DMS79 (cell line): ENCODE measurements around the gene ZNF573.
"Not testable (repeated sequence)": the region's sequence is repeated elsewhere in the genome, so short reads cannot be mapped to it uniquely, and the experiment has no call there.

Source experiments
- DNase-seq: peaks from one replicate; lab custom pipeline; 2025; lab: John Stamatoyannopoulos, UW

The ZNF573 gene

DNA sequence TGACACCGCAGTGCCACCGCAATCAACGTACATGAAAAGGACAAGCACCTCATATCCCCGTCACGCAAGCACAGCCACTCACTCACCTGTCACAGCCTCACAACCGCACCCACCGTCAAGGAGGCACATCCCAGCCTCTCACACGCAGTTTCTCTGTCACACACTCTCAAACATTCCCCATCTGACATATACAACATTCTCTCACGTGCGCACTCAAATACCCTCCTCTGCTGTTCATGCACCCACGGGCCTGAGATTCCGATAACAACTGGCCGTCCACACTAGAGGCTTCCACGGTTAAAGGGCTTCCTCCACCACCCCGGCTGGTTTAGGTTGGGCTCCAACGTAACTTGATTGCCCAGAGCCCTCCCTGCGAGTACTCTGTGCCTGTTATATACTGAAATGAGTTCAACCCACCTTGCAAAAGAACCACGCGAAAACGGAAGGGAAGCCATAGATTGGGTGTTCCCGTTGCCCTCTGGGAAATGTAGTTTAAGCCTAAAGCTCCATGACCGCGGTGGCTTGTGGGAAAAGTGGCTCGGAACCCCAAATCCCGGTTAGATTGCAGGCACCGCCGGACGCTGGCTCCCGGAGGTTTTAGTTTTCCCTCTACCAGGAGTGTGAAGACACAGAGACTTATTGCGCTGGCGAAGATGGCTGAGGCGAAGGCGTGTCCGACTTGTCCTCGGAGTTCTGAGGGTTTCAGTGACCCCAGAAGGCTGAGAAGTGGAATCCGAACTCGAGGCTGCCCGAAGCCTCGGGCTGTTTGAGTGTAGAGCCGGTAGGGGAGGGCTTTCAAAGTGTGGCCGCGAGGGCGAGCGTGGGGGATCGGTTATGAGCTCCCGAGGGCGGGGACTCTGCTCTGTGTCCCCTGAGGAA lies at the start of gene ZNF573:
Gene ZNF573, minus strand, starts transcription at position 460 of the 879 bp plus-strand sequence. CDS start 5,857 bp downstream, outside the sequence.
- DNase-seq, result peak; percentile 78

- peak; percentile 77 for DNase-seq
Observed at GRCh38 chr19:37817180-37817981, 38.0 kb upstream of the ZNF573 start.

DNA sequence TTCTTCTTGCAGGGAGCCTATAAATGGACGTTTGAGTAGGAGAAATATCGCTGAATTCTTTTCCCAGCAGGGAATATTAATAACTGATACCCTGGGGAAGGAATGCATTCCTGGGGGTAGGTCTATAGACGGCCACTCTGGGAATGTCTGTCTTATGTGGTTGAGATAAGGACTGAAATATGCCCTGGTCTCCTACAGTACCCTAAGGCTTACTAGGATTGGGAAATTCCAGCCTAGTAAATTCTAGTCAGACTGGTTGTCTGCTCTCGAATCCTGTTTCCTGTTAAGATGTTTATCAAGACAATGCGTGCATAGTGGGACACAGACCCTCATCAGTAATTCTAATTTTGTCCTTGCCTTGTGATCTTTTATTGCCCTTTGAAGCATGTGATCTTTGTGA lies 36.2 kb upstream of the ZNF573 start:
- not testable (repeated sequence) for DNase-seq

- no peak for DNase-seq
Observed at GRCh38 chr19:37813340-37813739, 34.0 kb upstream of the ZNF573 start.

DNA sequence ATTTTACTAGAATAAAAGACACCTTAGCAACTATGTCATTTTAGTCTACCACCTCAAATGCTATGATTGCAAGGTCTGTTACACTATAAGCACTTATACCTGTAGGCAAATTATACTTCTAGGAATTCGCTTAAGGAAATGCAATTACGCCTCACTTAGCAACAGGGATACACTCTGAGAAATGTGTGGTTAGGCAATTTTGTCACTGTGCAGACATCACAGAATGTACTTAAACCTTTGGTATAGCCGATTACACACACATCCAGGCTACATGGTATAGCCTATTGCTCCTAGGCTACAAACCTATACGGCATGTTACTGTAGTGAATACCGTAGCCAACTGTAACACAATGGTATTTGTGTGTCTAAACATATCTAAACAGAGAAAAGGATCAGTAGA lies 30.0 kb upstream of the ZNF573 start:
- DNase-seq, result no peak

- DNase-seq, result no peak
Observed at GRCh38 chr19:37803249-37803840, 24.0 kb upstream of the ZNF573 start.

DNA sequence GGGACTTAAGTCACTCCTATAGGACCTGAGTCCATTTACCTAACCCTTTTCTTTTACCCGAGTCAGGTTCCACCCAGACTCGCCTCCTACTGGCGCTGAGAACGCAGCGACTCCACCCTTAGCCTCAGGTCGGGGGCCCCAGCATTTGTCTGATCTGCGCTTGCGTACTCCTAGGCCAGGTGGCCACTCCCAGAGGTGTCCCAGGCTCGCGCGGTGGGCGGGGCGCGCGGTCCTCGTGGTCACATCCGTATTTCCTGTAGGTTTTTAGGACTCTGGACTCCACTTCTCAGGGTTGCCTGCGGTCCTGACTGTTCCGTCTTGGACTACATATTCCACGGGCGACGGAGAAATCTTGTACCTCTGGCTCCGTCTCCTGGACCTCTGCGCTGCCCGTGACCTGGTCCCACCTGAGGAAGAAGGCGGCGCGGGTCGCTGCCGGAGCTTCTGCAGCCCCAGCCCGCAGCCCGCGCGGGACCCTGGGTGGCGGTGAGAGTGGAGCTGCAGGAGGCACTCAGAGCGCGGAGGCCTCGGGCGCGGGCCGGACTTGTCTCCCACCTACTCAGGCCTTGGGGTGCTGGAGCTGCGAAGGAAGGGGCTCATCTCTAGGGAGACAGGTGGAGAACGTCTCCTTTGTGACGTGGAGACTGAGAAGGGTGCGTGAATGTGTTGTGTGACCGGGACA lies 11.0 kb upstream of the ZNF573 start:
- DNase-seq, result no peak

DNA sequence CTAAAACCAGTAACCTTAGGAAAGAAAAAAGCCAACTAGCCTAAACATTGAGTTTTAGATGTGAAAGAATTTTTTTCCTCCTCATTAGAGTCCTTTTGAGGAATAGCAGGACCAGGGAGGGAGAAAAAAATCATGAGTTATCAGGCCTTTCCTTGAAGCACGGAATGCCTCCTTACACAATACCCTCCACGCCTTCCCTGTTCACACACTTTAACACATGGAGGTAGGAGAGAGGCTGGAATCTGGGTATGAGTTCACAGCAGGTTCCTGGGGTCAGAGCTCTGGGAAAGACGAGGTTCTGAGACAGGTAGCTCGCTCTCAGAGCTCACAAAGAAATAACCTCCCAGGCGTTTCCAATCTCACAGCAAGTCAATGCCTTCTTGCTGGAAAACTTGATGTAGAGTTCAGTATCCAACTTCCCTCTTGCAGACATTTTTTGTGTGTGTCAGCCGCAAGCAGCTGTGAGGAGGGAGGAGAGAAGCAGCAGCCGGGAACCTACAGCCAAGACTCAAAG lies 716 bp downstream of the ZNF573 start:
- DNase-seq, result no peak

DNA sequence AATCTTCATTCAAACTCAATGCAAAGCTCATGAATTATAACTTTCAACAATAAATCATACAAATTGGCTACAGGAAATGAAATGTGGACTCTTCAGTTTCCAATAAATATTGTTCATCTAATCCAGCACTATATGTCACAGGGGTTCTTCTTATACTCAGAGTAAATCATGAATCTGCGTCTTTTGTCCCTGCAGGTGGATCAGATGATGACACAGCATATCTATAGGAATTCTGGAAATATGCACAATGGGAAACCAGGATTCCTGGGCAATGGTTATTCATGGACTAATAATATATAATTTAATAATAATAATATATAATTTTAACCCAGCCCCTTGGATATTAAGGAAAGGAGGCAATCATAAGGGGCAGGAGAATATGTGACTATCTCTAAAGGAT lies 8.4 kb downstream of the ZNF573 start:
- no peak for DNase-seq

DNA sequence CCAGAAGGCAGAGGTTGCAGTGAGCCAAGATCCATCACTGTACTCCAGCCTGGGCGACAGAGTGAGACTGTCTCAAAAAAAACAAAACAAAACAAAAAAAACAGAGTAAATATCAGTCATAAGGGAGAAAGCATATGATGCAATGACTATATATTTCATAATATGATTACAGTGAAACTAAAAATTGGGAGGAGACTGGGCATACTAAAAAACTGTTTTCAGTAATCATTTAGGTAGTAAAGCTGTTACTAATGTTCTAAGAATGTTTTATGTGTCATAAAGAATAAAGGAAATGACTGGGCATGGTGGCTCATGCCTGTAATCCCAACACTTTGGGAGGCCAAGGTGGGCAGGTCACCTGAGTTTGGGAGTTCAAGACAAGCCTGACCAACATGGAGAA lies 15.9 kb downstream of the ZNF573 start:
- no peak for DNase-seq

GRCh38 chr19:37757683-37758082 lies 21.7 kb downstream of the ZNF573 start:
- not testable (repeated sequence) for DNase-seq

- DNase-seq, result no peak
Observed at GRCh38 chr19:37738371-37738770, 41.0 kb downstream of the ZNF573 start.

DNA sequence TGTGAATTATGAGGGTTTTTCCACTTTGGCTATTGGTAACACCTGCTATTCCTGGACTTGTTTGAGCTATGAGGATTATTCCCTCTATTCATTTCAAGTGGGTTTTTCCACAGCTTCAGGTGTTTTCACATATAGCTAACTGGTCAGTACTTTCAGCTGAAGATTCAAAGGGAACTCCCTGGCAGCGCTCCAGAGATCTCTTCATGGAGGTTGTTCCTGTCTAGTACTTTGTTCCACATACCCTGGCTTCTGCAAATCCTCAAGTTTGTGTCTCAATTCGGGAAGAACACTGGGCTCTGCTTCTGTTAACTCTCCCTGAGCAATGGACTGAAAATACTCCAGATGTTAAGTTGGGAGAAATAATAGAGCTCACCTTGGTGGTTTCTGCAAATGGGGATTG lies 54.2 kb downstream of the ZNF573 start:
- no peak for DNase-seq

- DNase-seq, result no peak
Observed at GRCh38 chr19:37719927-37720265, 59.5 kb downstream of the ZNF573 start.

- peak; percentile 95 for DNase-seq
Observed at GRCh38 chr19:37719111-37719926, 60.1 kb downstream of the ZNF573 start, which contains the start of gene ZNF607. TSS of gene ZNF607 (minus strand) at chr19:37719761. CDS start at chr19:37711618, 8,143 bp downstream.

- DNase-seq, result no peak
Observed at GRCh38 chr19:37718304-37718703, 61.1 kb downstream of the ZNF573 start.

- no peak for DNase-seq
Observed at GRCh38 chr19:37716140-37716539, 63.2 kb downstream of the ZNF573 start.

DNA sequence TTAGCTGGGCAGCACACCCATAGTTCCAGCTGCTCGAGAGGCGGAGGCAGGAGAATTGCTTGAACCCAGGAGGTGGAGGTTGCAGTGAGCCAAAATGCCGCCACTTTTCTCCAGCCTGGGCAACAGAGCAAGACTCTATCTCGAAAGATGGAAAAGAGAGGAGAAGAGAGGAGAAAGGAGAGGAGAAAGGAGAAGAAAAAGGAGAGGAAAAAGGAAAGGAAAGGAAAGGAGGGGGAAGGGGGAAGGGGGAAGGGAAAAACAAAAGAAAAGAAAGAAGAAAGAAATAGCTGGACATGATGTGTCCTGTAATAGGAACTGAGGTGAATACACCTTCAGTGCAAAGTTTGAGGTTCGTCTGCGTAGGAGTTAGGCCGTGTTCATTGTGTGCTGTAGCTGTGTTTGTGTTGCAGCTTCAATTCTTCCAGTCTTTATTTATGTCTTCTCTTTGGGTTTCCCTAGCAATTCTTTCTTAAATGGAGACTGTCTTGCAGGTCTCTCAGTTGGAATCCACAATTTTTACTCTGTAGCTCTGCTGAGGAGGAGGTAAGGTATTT lies 73.3 kb downstream of the ZNF573 start:
- no peak for DNase-seq

- DNase-seq, result no peak
Observed at GRCh38 chr19:37699057-37699456, 80.3 kb downstream of the ZNF573 start.

GRCh38 chr19:37698216-37698615 lies 81.2 kb downstream of the ZNF573 start:
- no peak for DNase-seq
